NCI-H524 (cell line): ENCODE measurements around the gene SFT2D3.
"Not testable (repeated sequence)": the region's sequence is repeated elsewhere in the genome, so short reads cannot be mapped to it uniquely, and the experiment has no call there.

Experiments used
- DNase-seq, 2 experiments: peaks; one replicate each; lab custom pipeline; 2025; lab: John Stamatoyannopoulos, UW

SFT2D3 gene

DNA sequence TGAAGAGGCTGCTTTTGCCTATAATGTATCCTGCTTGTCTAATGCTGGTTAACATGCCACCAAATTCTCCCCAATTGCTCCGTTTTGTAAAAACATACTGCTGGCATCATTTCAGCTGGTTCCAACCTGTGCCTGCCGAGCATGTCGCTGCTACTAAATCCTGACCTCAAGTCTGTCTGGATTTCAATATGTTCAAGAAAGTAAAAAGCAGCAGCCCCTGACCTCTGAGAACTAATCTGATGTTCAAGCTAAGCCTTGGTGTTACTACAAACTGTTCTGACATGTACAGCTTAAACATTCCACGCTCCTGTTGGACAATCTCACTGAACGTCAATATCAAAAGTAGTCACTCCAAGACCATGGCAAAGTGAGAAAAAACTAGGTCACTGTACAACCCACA, 46.3 kb downstream of the SFT2D3 start:
- DNase-seq, result no peak

DNA sequence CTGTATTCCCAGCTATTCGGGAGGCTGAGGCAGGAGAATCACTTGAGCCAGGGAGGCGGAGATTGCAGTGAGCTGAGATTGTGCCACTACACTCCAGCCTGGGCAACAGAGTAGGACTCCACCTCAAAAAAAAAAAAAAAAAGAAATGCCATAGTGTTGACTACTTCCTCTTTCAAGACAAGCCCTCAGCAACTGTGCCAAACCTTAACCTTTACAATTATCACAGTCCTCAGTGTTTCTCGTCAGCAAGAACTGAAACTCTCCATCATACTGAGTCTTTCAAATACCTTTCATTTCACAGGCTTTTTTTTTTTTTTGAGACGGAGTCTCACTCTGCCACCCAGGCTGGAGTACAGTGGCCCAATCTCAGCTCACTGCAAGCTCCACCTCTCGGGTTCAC, 48.2 kb downstream of the SFT2D3 start:
- not testable (repeated sequence) for DNase-seq

GRCh38 chr2:127753374-127753773, 52.1 kb downstream of the SFT2D3 start:
- DNase-seq, result no peak

DNA sequence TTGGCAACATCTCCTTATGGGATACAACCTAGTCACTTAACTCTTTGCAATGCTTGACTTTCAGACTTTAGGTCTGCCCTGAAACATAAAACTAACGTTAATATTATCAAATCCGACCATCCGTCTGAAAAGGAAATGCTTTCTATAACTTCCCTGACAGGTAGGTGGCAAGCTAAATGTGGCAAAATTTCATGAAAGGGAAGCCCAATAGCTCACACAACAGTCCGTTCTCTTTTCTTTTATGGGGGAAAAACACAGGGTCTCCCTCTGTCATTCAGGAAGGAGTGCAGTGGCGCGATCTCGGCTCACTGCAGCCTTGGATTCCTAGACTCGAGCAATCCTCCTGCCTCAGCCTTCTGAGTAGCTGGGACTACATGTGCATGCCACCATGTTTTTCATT, 52.9 kb downstream of the SFT2D3 start:
- DNase-seq, result no peak
